Mesothelial cell of epicardium (in vitro differentiated cells): ENCODE measurements around the gene BEST4. TPM values are rescaled to one million over a fixed set of nuclear protein-coding genes. Genes with fewer than 3 reads are reported as not detected.
"Not testable (repeated sequence)": the region's sequence is repeated elsewhere in the genome, so short reads cannot be mapped to it uniquely, and the experiment has no call there.

Source experiments
- DNase-seq, 2 experiments: peaks; one replicate each; pipeline ENCODE4 v3.0.0; 2021; ENCODE audit warnings: low spot score in 2 of 2; ENCODE audit not compliant: unreplicated experiment in 2 of 2
- H3K27ac Mint-ChIP-seq: 2 replicates; pipeline ENCODE4 v1.8.0; 2021; ENCODE audit warnings: mixed read lengths
- H3K27me3 Mint-ChIP-seq: 2 replicates; pipeline ENCODE4 v1.8.0; 2021; ENCODE audit warnings: low read depth, mixed read lengths
- H3K36me3 Mint-ChIP-seq: 2 replicates; pipeline ENCODE4 v1.8.0; 2021; ENCODE audit warnings: mixed read lengths
- H3K4me1 Mint-ChIP-seq: 2 replicates; pipeline ENCODE4 v1.8.0; 2021; ENCODE audit warnings: mixed read lengths
- H3K4me3 Mint-ChIP-seq: 2 replicates; pipeline ENCODE4 v1.8.0; 2021; ENCODE audit warnings: mild to moderate bottlenecking, moderate library complexity, mixed read lengths
- H3K9me3 Mint-ChIP-seq: 2 replicates; pipeline ENCODE4 v1.8.0; 2021; ENCODE audit warnings: mixed read lengths
- CTCF ChIP-seq: fragments of 200-600 bp; sonication (generic); IDR thresholded peaks from one replicate; pipeline ENCODE4 v1.5.0; 2021; ENCODE audit warnings: antibody characterized with exemption; ENCODE audit not compliant: unreplicated experiment
- total RNA-seq: library from RNA; stranded (reverse); gene quantifications from 3 replicates; pipeline ENCODE4 v1.2.1, GENCODE V29; 2021

Gene BEST4
- total RNA-seq, 1 donor from 2014 or later, result 1.4 TPM

DNA sequence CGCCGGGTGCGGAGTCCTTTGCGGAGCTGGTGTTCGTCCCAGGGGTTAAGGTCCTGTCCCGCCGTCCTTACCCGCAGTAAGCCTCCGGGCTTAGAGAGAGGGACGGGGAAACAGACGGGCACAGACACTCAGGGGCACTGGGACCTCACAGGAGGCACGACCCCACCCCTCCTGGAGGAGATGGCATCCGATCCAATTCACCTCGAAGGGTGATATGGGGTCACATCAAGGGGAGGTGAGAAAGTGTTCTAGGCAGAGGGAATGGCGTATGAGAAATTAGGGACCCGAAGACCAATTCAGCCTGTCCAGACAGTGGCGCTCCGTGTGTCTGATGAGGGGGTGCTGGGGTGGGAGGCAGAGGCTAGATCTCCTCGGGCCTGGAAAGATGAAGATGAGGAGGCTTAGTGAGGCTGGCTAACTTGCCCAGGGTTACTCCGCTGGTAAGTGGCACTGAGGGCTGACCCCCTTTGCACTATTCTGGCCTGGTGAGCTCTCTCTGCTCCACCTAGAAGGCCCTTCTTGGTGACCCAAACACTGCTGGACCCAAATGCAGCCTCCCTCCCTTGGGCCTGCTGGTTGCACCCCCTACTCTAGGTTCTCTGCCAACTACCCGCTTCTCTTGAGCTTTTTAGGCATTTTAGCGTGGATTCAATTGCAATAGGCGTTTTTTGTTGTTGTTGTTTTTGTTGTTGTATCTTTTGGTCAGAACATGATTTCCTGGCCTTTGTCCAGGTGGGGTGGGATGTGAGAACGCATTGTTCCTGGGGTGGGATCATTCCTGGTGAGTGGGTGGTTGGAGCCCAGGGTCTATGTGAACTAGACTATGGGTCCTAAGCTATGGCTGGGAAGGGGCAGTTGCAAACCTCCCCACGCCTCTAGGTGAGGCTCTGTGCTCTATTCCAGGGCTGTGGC lies 32.6 kb upstream of the BEST4 start:
- Mint-ChIP-seq H3K27me3 (no peaks in the 10 kb centered on the region), H3K4me1 (peaks cover 18% of the 10 kb centered on the region), H3K36me3 (peaks cover 3% of the 10 kb centered on the region), H3K9me3 (peaks cover 8% of the 10 kb centered on the region), H3K4me3 (peak overlapping the region; percentile 87), H3K27ac (peak overlapping the region; percentile 100)
- no peak for TF ChIP-seq CTCF
- DNase-seq, result no peak

- TF ChIP-seq CTCF, result no peak
- Mint-ChIP-seq H3K27ac (peak overlapping the region; percentile 100), H3K4me3 (peak overlapping the region; percentile 87), H3K36me3 (peaks cover 10% of the 10 kb centered on the region), H3K9me3 (peaks cover 8% of the 10 kb centered on the region), H3K27me3 (no peaks in the 10 kb centered on the region), H3K4me1 (peaks cover 23% of the 10 kb centered on the region)
- DNase-seq, result peak in 1 of 2 experiments; percentile 75
Observed at GRCh38 chr1:44819608-44820327, 31.8 kb upstream of the BEST4 start.

DNA sequence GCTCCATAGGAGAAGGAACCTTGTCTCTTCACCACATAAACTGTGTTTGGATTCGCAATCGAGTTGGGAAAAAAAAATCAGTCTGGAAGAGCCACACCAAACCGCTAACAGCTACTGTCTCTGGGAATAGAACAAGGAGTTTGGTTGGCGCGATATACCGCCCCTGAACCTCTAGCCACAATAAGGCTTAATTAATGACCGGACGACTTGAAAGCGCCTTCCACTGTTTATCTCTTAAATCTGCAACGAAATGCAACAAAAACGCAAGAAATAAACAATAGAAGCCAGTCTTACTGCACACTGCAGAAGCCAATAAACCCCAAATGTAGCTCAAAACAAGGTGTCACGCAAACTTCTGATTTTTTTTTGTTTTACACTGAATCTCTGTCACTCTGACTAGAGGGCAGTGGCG lies 31.2 kb upstream of the BEST4 start:
- Mint-ChIP-seq H3K9me3 (peaks cover 8% of the 10 kb centered on the region), H3K4me3 (peak overlapping the region; percentile 87), H3K27me3 (no peaks in the 10 kb centered on the region), H3K36me3 (peaks cover 11% of the 10 kb centered on the region), H3K4me1 (peaks cover 24% of the 10 kb centered on the region), H3K27ac (peak overlapping the region; percentile 100)
- no peak for TF ChIP-seq CTCF
- no peak for DNase-seq

GRCh38 chr1:44817771-44818495 lies 30.0 kb upstream of the BEST4 start:
- TF ChIP-seq CTCF, result no peak
- H3K4me1 Mint-ChIP-seq, result peaks cover 24% of the 10 kb centered on the region
- DNase-seq, result no peak
- no peaks in the 10 kb centered on the region for H3K27me3 Mint-ChIP-seq
- H3K27ac Mint-ChIP-seq, result peak overlapping the region; percentile 35
- H3K36me3 Mint-ChIP-seq, result peaks cover 11% of the 10 kb centered on the region
- H3K9me3 Mint-ChIP-seq, result peaks cover 8% of the 10 kb centered on the region
- H3K4me3 Mint-ChIP-seq, result peak overlapping the region; percentile 47

GRCh38 chr1:44817307-44817706 lies 29.3 kb upstream of the BEST4 start:
- Mint-ChIP-seq H3K4me1 (peaks cover 24% of the 10 kb centered on the region), H3K9me3 (peaks cover 8% of the 10 kb centered on the region), H3K27ac (peak overlapping the region; percentile 30), H3K4me3 (no peak overlapping the region), H3K36me3 (peaks cover 11% of the 10 kb centered on the region), H3K27me3 (no peaks in the 10 kb centered on the region)
- DNase-seq, result no peak
- TF ChIP-seq CTCF, result no peak

DNA sequence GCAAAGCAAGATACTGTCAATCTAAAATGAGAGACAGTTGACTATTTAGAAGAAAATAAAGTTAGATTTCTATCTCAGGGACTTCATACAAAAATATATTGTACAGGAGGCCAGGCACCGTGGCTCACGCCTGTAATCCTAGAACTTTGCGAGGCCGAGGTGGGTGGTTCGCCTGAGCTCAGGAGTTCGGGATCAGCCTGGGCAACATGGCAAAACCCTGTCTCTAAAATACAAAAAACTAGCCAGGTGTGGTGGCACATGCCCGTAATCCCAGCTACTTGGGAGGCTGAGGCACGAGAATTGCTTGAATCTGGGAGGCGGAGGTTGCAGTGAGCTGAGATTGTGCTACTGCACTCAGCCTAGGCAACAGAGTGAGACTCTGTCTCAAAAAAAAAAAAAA lies 28.0 kb upstream of the BEST4 start:
- H3K27ac Mint-ChIP-seq, DNase-seq, H3K4me3 Mint-ChIP-seq, H3K9me3 Mint-ChIP-seq, H3K27me3 Mint-ChIP-seq: not testable (repeated sequence)
- H3K36me3 Mint-ChIP-seq, result peaks cover 15% of the 10 kb centered on the region
- H3K4me1 Mint-ChIP-seq, result peaks cover 34% of the 10 kb centered on the region
